LNCaP clone FGC (cell line): ENCODE results near the gene FOXA1.

Experiments used
- DNase-seq: peaks from one replicate; pipeline ENCODE4 v3.0.0-alpha.2; 2011; ENCODE audit warnings: low read depth
- H3K4me3 ChIP-seq: 2 replicates; pipeline ENCODE4 v1.5.1; 2011; ENCODE audit warnings: mild to moderate bottlenecking, low read depth, low read length, control low read depth
- CTCF ChIP-seq: IDR thresholded peaks from 2 replicates; pipeline ENCODE4 v1.5.1; 2012; ENCODE audit warnings: mild to moderate bottlenecking; ENCODE audit not compliant: control insufficient read depth, insufficient read depth; ENCODE audit errors: extremely low read depth

The FOXA1 gene

GRCh38 chr14:37617864-37618365 lies 22.9 kb upstream of the FOXA1 start:
- no peak for TF ChIP-seq CTCF
- no peak for DNase-seq
- H3K4me3 ChIP-seq: no peak overlapping the region

- DNase-seq: no peak
- no peak for TF ChIP-seq CTCF
- H3K4me3 ChIP-seq: no peak overlapping the region
Measured at GRCh38 chr14:37616853-37617252, 21.8 kb upstream of the FOXA1 start.

- DNase-seq: no peak
- TF ChIP-seq CTCF: no peak
- no peak overlapping the region for H3K4me3 ChIP-seq
Measured at GRCh38 chr14:37615582-37616289, 20.7 kb upstream of the FOXA1 start.

GRCh38 chr14:37610945-37611523 lies 16.0 kb upstream of the FOXA1 start:
- H3K4me3 ChIP-seq: no peak overlapping the region
- no peak for TF ChIP-seq CTCF
- no peak for DNase-seq

GRCh38 chr14:37608649-37609048 lies 13.6 kb upstream of the FOXA1 start:
- TF ChIP-seq CTCF: no peak
- no peak for DNase-seq
- H3K4me3 ChIP-seq: no peak overlapping the region

GRCh38 chr14:37606678-37607077 lies 11.6 kb upstream of the FOXA1 start:
- no peak for TF ChIP-seq CTCF

More at GRCh38 chr14:37606678-37607077, 11.6 kb upstream of the FOXA1 start:
- DNase-seq: no peak
- H3K4me3 ChIP-seq: no peak overlapping the region
